Stomach (tissue), 4 donors: Measurements from ENCODE around the gene COL23A1.

Experiments
- CTCF ChIP-seq, 7 experiments: fragments of 450-650 bp in 4 of 7; fragments of 200-600 bp in 3 of 7; sonication (generic) in 3 of 7; IDR thresholded peaks; one replicate each; pipeline ENCODE4 v1.5.1; 2016 to 2019; ENCODE audit warnings: antibody characterized with exemption in 7 of 7, control low read depth in 2 of 7, mild to moderate bottlenecking in 1 of 7
- EP300 ChIP-seq: sonication (generic); formaldehyde crosslinking; IDR thresholded peaks from one replicate; pipeline ENCODE4 v1.6.1; 2017; ENCODE audit warnings: antibody characterized with exemption
- POLR2AphosphoS5 ChIP-seq, 3 donors: sonication (generic); formaldehyde crosslinking; IDR thresholded peaks; one replicate each; pipeline ENCODE4 v1.6.1; 2016; ENCODE audit warnings: antibody characterized with exemption in 3 of 3

- TF ChIP-seq CTCF (IDR thresholded peaks at IDR 0.05) (no peak), POLR2AphosphoS5 (IDR thresholded peaks at IDR 0.05) (no peak), EP300 (no peak)
Measured at GRCh38 chr5:178389026-178389729, 201.0 kb downstream of the COL23A1 start.
